ENCODE measurements around the gene PBX2.
A peak's percentile ranks its signal among the peaks of the same experiment; 100 is the strongest.

PBX2 gene

DNA sequence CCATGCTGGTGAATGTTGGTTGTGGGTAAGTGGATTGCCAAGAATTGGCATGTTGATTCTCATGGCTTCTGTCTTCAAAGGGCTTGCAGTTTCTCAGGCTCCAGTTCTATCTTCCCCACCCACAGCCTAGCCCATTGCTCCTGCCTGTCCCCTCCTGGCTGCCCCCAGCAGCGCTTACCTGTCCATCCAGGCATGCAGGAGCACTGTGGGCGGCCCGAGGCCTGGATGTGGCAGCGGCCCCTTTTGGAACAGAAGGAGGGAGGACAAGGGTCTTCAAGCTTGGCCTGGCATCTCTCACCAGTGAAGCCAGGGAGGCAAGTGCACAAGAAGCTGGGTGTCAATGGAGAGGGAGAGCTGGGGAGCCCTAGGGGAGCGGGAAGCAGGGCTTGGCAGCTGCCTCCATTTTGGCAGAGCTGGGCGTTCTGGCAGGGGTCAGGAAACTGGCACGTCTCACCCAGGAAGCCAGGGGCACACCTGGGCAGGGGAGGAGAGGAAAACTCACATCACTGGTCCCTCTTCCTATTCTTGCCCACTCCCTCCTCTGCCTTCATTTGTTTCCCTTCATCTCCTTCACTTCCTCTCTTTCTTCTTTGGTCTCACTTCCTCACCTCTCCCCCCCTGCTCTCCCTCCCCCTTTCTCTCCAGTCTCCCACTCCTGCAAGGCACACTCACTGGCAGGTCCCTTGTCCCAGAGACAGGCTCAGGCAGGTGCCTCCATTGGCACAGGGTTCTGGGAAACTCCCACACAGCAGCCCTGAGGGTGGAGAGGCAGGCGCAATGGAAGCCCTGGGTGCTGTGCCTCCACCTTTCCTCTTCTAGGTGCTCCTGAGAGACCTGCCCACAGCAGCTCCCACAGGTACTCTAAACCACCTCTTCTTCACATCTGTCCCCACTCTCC is 32.6 kb upstream of the PBX2 start:
- H3K27me3 ChIP-seq (ENCODE audit: insufficient read depth, poor library complexity, severe bottlenecking): no peaks in the 10 kb centered on the region

DNA sequence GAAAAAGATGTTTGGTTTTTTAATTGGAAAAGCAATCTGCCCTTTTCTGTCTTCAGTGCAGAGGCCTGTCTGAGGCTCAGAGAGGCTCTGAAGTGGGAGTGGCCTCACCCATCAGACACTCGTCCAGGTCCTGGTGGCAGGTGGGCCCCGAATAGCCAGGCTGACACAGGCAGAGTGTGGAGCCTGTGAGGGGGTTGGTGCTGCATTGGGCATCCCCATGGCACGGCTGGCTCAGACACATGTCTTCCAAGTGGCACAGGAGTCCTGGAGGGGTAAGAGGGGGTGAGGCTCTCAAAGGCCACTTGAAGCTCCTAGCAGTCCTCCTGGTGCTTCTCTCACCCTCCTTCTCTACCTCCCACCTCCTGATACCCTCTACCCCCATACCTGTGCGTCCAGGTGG is 30.0 kb upstream of the PBX2 start:
- H3K27ac ChIP-seq (replicated peaks): no peak overlapping the region
- no peaks in the 10 kb centered on the region for H3K27me3 ChIP-seq (ENCODE audit: insufficient read depth, poor library complexity, severe bottlenecking)
- no peak overlapping the region for H3K4me3 ChIP-seq (replicated peaks; ENCODE audit: insufficient read depth, low read length)
- TF ChIP-seq POLR2AphosphoS5 (IDR thresholded peaks at IDR 0.05; ENCODE audit: low read depth) (no peak), GABPA (IDR thresholded peaks at IDR 0.05; ENCODE audit: low read depth) (no peak), SPI1 (IDR thresholded peaks at IDR 0.05; ENCODE audit: borderline replicate concordance, low read depth) (no peak)
- TF ChIP-seq, protein P1, sequence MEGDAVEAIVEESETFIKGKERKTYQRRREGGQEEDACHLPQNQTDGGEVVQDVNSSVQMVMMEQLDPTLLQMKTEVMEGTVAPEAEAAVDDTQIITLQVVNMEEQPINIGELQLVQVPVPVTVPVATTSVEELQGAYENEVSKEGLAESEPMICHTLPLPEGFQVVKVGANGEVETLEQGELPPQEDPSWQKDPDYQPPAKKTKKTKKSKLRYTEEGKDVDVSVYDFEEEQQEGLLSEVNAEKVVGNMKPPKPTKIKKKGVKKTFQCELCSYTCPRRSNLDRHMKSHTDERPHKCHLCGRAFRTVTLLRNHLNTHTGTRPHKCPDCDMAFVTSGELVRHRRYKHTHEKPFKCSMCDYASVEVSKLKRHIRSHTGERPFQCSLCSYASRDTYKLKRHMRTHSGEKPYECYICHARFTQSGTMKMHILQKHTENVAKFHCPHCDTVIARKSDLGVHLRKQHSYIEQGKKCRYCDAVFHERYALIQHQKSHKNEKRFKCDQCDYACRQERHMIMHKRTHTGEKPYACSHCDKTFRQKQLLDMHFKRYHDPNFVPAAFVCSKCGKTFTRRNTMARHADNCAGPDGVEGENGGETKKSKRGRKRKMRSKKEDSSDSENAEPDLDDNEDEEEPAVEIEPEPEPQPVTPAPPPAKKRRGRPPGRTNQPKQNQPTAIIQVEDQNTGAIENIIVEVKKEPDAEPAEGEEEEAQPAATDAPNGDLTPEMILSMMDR (IDR thresholded peaks at IDR 0.05; ENCODE audit: insufficient read depth, low read length): no peak
- TF ChIP-seq, protein P2, sequence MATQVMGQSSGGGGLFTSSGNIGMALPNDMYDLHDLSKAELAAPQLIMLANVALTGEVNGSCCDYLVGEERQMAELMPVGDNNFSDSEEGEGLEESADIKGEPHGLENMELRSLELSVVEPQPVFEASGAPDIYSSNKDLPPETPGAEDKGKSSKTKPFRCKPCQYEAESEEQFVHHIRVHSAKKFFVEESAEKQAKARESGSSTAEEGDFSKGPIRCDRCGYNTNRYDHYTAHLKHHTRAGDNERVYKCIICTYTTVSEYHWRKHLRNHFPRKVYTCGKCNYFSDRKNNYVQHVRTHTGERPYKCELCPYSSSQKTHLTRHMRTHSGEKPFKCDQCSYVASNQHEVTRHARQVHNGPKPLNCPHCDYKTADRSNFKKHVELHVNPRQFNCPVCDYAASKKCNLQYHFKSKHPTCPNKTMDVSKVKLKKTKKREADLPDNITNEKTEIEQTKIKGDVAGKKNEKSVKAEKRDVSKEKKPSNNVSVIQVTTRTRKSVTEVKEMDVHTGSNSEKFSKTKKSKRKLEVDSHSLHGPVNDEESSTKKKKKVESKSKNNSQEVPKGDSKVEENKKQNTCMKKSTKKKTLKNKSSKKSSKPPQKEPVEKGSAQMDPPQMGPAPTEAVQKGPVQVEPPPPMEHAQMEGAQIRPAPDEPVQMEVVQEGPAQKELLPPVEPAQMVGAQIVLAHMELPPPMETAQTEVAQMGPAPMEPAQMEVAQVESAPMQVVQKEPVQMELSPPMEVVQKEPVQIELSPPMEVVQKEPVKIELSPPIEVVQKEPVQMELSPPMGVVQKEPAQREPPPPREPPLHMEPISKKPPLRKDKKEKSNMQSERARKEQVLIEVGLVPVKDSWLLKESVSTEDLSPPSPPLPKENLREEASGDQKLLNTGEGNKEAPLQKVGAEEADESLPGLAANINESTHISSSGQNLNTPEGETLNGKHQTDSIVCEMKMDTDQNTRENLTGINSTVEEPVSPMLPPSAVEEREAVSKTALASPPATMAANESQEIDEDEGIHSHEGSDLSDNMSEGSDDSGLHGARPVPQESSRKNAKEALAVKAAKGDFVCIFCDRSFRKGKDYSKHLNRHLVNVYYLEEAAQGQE (IDR thresholded peaks at IDR 0.05; ENCODE audit: insufficient replicate concordance, low read depth): no peak
- no peak for DNase-seq (ENCODE audit: low read depth in 1 of 2, low spot score in 1 of 2)

More for the DNA sequence above, 32.6 kb upstream of the PBX2 start:
- TF ChIP-seq, protein P1 (IDR thresholded peaks at IDR 0.05; ENCODE audit: insufficient read depth, low read length): no peak
- no peak for TF ChIP-seq POLR2AphosphoS5 (IDR thresholded peaks at IDR 0.05; ENCODE audit: low read depth)
- TF ChIP-seq GABPA (IDR thresholded peaks at IDR 0.05; ENCODE audit: low read depth): no peak
- TF ChIP-seq SPI1 (IDR thresholded peaks at IDR 0.05; ENCODE audit: borderline replicate concordance, low read depth): peak; percentile 47; the same call in 1 of the 2 replicates
- TF ChIP-seq, protein P2 (IDR thresholded peaks at IDR 0.05; ENCODE audit: insufficient replicate concordance, low read depth): no peak
- Histone ChIP-seq H3K4me3 (replicated peaks; ENCODE audit: insufficient read depth, low read length) (no peak overlapping the region), H3K27ac (replicated peaks) (no peak overlapping the region)
- no peak for DNase-seq (ENCODE audit: low read depth in 1 of 2, low spot score in 1 of 2)

DNA sequence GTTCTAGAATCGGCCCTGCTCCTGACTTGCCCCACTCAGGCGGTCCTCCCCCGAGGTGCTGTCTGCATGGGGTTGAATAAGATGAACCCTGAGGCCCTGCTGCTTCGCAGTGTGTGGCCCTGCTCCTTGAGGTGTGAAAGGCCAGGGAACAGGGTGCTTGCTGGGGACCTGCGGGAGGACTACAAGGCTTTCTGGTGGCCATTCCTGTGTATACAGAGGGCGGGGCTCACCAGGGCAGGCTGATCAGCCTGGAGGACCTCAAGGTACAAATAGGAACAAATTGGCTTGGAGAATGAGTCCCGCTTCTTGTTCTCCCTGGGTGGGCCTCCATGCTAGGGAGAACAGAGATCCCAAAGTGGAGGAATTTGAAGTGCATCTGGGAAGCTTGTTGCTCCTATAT is 28.2 kb upstream of the PBX2 start:
- Histone ChIP-seq H3K27me3 (ENCODE audit: insufficient read depth, poor library complexity, severe bottlenecking) (no peaks in the 10 kb centered on the region), H3K27ac (replicated peaks) (no peak overlapping the region), H3K4me3 (replicated peaks; ENCODE audit: insufficient read depth, low read length) (no peak overlapping the region)
- TF ChIP-seq, protein P1 (IDR thresholded peaks at IDR 0.05; ENCODE audit: insufficient read depth, low read length): no peak
- TF ChIP-seq GABPA (IDR thresholded peaks at IDR 0.05; ENCODE audit: low read depth): no peak
- no peak for TF ChIP-seq SPI1 (IDR thresholded peaks at IDR 0.05; ENCODE audit: borderline replicate concordance, low read depth)
- TF ChIP-seq, protein P2 (IDR thresholded peaks at IDR 0.05; ENCODE audit: insufficient replicate concordance, low read depth): no peak
- TF ChIP-seq POLR2AphosphoS5 (IDR thresholded peaks at IDR 0.05; ENCODE audit: low read depth): no peak
- no peak for DNase-seq (ENCODE audit: low read depth in 1 of 2, low spot score in 1 of 2)
